ENCODE results near the gene ID2. TPM values are rescaled to one million over a fixed set of nuclear protein-coding genes. Genes with fewer than 3 reads are reported as not detected.

The ID2 gene
- polyA plus RNA-seq, 1 donor from 2014 or later: 71.6 TPM

DNA sequence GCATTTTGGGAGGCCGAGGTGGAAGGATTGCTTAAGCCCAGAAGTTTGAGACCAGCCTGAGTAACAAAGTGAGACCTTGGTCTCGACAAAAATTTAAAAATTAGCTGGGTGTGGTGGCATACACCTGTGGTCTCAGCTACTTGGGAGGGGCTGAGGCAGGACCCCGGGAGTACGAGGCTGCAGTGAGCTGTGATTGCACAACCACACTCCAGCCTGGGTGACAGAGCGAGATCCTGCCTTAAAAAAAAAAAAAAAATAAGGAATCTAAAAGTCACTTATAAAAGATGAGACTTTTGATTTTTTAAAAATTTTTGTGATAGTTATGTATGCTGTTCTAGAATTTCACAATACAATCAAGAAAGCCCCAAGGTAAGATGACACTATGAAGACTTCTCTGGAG is 33.1 kb downstream of the ID2 start:
- TF ChIP-seq EZH2 (IDR thresholded peaks at IDR 0.05; ENCODE audit: borderline replicate concordance, insufficient read depth, low read length, poor library complexity, severe bottlenecking) (no peak), MXI1 (conservative IDR thresholded peaks at IDR 0.05; ENCODE audit: poor library complexity, severe bottlenecking) (no peak), POLR2AphosphoS5 (IDR thresholded peaks at IDR 0.05) (no peak), EP300 (conservative IDR thresholded peaks at IDR 0.05; ENCODE audit: poor library complexity, severe bottlenecking) (no peak), TAF1 (IDR thresholded peaks at IDR 0.05; ENCODE audit: low read depth) (no peak)
- Histone ChIP-seq H3F3A (ENCODE audit: insufficient read depth, low read length, poor library complexity, severe bottlenecking) (no peaks in the 10 kb centered on the region), H3K27me3 (ENCODE audit: insufficient read depth, low read depth, low read length) (no peaks in the 10 kb centered on the region), H4K20me1 (ENCODE audit: insufficient read depth) (no peaks in the 10 kb centered on the region), H3K9ac (ENCODE audit: low read length) (no peak overlapping the region), H3K4me3 (ENCODE audit: low read length) (no peak overlapping the region), H2AFZ (ENCODE audit: low read depth, low read length) (no peak overlapping the region), H3K4me2 (ENCODE audit: low read length) (no peak overlapping the region), H3K79me2 (replicated peaks; ENCODE audit: insufficient read depth, low read length) (no peaks in the 10 kb centered on the region), H3K36me3 (ENCODE audit: insufficient read depth, low read length) (no peaks in the 10 kb centered on the region), H3K9me2 (ENCODE audit: insufficient read depth, low read length) (no peaks in the 10 kb centered on the region), H3K27ac (ENCODE audit: low read length) (no peak overlapping the region), H3K9me3 (ENCODE audit: low read length) (no peaks in the 10 kb centered on the region)

DNA sequence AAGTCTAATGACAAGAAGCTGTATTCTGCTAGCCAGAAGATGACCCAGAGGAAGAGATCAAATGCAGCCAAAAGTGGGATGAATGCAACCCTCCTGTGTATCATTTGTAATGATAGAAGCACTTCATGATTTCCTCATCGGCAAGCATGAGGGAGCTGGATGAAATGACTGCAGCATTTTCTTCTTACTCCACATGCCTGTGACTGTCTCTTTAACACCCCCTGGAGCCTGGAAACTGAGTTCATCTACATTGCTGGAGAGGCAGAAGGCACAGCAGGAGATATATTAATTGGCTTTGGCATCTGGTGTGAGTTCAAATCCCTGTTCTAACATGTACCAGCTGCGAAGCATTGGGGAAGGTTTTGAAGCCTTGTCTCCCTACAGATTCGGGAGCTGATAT is 37.7 kb downstream of the ID2 start:
- H3K79me2 ChIP-seq (replicated peaks; ENCODE audit: insufficient read depth, low read length): no peaks in the 10 kb centered on the region
- no peaks in the 10 kb centered on the region for H3K9me2 ChIP-seq (ENCODE audit: insufficient read depth, low read length)
- H4K20me1 ChIP-seq (ENCODE audit: insufficient read depth): no peaks in the 10 kb centered on the region
- H3K9me3 ChIP-seq (ENCODE audit: low read length): no peaks in the 10 kb centered on the region
- H3K36me3 ChIP-seq (ENCODE audit: insufficient read depth, low read length): no peaks in the 10 kb centered on the region
- H3K9ac ChIP-seq (ENCODE audit: low read length): no peak overlapping the region
- no peak overlapping the region for H3K27ac ChIP-seq (ENCODE audit: low read length)
- no peak overlapping the region for H3K4me2 ChIP-seq (ENCODE audit: low read length)
- H3K27me3 ChIP-seq (ENCODE audit: insufficient read depth, low read depth, low read length): no peaks in the 10 kb centered on the region
- H2AFZ ChIP-seq (ENCODE audit: low read depth, low read length): no peak overlapping the region
- no peak for TF ChIP-seq SMC3 (conservative IDR thresholded peaks at IDR 0.05; ENCODE audit: poor library complexity)
- no peak for TF ChIP-seq POLR2AphosphoS5 (IDR thresholded peaks at IDR 0.05)
- TF ChIP-seq, protein P1, sequence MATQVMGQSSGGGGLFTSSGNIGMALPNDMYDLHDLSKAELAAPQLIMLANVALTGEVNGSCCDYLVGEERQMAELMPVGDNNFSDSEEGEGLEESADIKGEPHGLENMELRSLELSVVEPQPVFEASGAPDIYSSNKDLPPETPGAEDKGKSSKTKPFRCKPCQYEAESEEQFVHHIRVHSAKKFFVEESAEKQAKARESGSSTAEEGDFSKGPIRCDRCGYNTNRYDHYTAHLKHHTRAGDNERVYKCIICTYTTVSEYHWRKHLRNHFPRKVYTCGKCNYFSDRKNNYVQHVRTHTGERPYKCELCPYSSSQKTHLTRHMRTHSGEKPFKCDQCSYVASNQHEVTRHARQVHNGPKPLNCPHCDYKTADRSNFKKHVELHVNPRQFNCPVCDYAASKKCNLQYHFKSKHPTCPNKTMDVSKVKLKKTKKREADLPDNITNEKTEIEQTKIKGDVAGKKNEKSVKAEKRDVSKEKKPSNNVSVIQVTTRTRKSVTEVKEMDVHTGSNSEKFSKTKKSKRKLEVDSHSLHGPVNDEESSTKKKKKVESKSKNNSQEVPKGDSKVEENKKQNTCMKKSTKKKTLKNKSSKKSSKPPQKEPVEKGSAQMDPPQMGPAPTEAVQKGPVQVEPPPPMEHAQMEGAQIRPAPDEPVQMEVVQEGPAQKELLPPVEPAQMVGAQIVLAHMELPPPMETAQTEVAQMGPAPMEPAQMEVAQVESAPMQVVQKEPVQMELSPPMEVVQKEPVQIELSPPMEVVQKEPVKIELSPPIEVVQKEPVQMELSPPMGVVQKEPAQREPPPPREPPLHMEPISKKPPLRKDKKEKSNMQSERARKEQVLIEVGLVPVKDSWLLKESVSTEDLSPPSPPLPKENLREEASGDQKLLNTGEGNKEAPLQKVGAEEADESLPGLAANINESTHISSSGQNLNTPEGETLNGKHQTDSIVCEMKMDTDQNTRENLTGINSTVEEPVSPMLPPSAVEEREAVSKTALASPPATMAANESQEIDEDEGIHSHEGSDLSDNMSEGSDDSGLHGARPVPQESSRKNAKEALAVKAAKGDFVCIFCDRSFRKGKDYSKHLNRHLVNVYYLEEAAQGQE (IDR thresholded peaks at IDR 0.05; ENCODE audit: borderline replicate concordance): no peak
- TF ChIP-seq EZH2 (IDR thresholded peaks at IDR 0.05; ENCODE audit: borderline replicate concordance, insufficient read depth, low read length, poor library complexity, severe bottlenecking): no peak
- no peak for TF ChIP-seq TAF1 (IDR thresholded peaks at IDR 0.05; ENCODE audit: low read depth)
- no peak for TF ChIP-seq EP300 (conservative IDR thresholded peaks at IDR 0.05; ENCODE audit: poor library complexity, severe bottlenecking)
- no peak for TF ChIP-seq RAD21 (conservative IDR thresholded peaks at IDR 0.05)
- no peak for TF ChIP-seq CTCF (IDR thresholded peaks at IDR 0.05; ENCODE audit: poor library complexity, severe bottlenecking)
- H3F3A ChIP-seq (ENCODE audit: insufficient read depth, low read length, poor library complexity, severe bottlenecking): no peaks in the 10 kb centered on the region
- H3K4me3 ChIP-seq (ENCODE audit: low read length): no peak overlapping the region

Measured in neural cell (in vitro differentiated cells).